WTC11 (cell line): ENCODE data around the gene GALNT16. TPM values are rescaled to one million over a fixed set of nuclear protein-coding genes. Genes with fewer than 3 reads are reported as not detected.

Experiments
- ATAC-seq: fragments of 200-7000 bp; cut with Tn5 transposase; 2 replicates; pipeline ENCODE4 v1.10.0; 2021; ENCODE audit warnings: mild to moderate bottlenecking, moderate library complexity
- CTCF ChIA-PET: fragments of 300-600 bp; sonication (Branson Sonifier 250); formaldehyde crosslinking; loops from one replicate; lab custom pipeline; 2021; ENCODE audit warnings: antibody characterized with exemption; lab: Charles Lee
- POLR2A ChIA-PET: fragments of 350-600 bp; sonication (Branson Sonifier 250); formaldehyde crosslinking; loops from one replicate; lab custom pipeline; 2021; ENCODE audit warnings: antibody characterized with exemption; lab: Charles Lee
- DNase-seq: peaks from one replicate; pipeline ENCODE4 v3.0.0; 2021; ENCODE audit warnings: low spot score
- H3K27ac Mint-ChIP-seq: 2 replicates; pipeline ENCODE4 v1.8.0; 2021; ENCODE audit warnings: mixed read lengths
- H3K27me3 Mint-ChIP-seq: 2 replicates; pipeline ENCODE4 v1.8.0; 2021; ENCODE audit warnings: low read depth, mild to moderate bottlenecking, moderate library complexity, mixed read lengths
- H3K36me3 Mint-ChIP-seq: 2 replicates; pipeline ENCODE4 v1.8.0; 2021; ENCODE audit warnings: mixed read lengths
- H3K4me1 Mint-ChIP-seq: 2 replicates; pipeline ENCODE4 v1.8.0; 2022; ENCODE audit warnings: mixed read lengths
- H3K4me3 Mint-ChIP-seq: 2 replicates; pipeline ENCODE4 v1.8.0; 2021; ENCODE audit warnings: mild to moderate bottlenecking, moderate library complexity, mixed read lengths
- H3K9me3 Mint-ChIP-seq: 2 replicates; pipeline ENCODE4 v1.8.0; 2021; ENCODE audit warnings: mixed read lengths
- ATF3 ChIP-seq: sonication (generic); formaldehyde crosslinking; conservative IDR thresholded peaks from 2 replicates; pipeline ENCODE4 v1.8.1; 2022; ENCODE audit warnings: mild to moderate bottlenecking, missing genetic modification reagents
- CREB1 ChIP-seq: sonication (generic); formaldehyde crosslinking; IDR thresholded peaks from 2 replicates; pipeline ENCODE4 v1.8.0; 2023; ENCODE audit warnings: mild to moderate bottlenecking, missing genetic modification reagents
- CREM ChIP-seq: sonication (generic); formaldehyde crosslinking; IDR thresholded peaks from 2 replicates; pipeline ENCODE4 v1.8.1; 2022; ENCODE audit warnings: mild to moderate bottlenecking, missing genetic modification reagents, moderate library complexity
- E2F1 ChIP-seq: sonication (generic); formaldehyde crosslinking; IDR thresholded peaks from 2 replicates; pipeline ENCODE4 v1.8.0; 2022; ENCODE audit warnings: mild to moderate bottlenecking, missing genetic modification reagents
- E2F4 ChIP-seq: sonication (generic); formaldehyde crosslinking; IDR thresholded peaks from 2 replicates; pipeline ENCODE4 v1.8.1; 2022; ENCODE audit warnings: low read depth, mild to moderate bottlenecking, moderate library complexity, missing genetic modification reagents, borderline replicate concordance
- ELF4 ChIP-seq: sonication (generic); formaldehyde crosslinking; IDR thresholded peaks from 2 replicates; pipeline ENCODE4 v1.8.1; 2022; ENCODE audit warnings: low read depth, mild to moderate bottlenecking, moderate library complexity, missing genetic modification reagents
- FOXK1 ChIP-seq: sonication (generic); formaldehyde crosslinking; IDR thresholded peaks from 2 replicates; pipeline ENCODE4 v1.8.0; 2022; ENCODE audit warnings: mild to moderate bottlenecking, moderate library complexity, missing genetic modification reagents
- FOXP4 ChIP-seq: sonication (generic); formaldehyde crosslinking; IDR thresholded peaks from 2 replicates; pipeline ENCODE4 v1.8.0; 2022; ENCODE audit warnings: mild to moderate bottlenecking, missing genetic modification reagents
- GABPB1 ChIP-seq: sonication (generic); formaldehyde crosslinking; IDR thresholded peaks from 2 replicates; pipeline ENCODE4 v1.8.1; 2023; ENCODE audit warnings: mild to moderate bottlenecking, missing genetic modification reagents
- KAT7 ChIP-seq: sonication (generic); formaldehyde crosslinking; IDR thresholded peaks from 2 replicates; pipeline ENCODE4 v1.8.1; 2023; ENCODE audit warnings: missing genetic modification reagents, mild to moderate bottlenecking, borderline replicate concordance
- MAX ChIP-seq: sonication (generic); formaldehyde crosslinking; IDR thresholded peaks from 2 replicates; pipeline ENCODE4 v1.8.0; 2022; ENCODE audit warnings: mild to moderate bottlenecking, missing genetic modification reagents
- NFE2L1 ChIP-seq: sonication (generic); formaldehyde crosslinking; IDR thresholded peaks from 2 replicates; pipeline ENCODE4 v1.8.1; 2023; ENCODE audit warnings: missing genetic modification reagents
- NFYB ChIP-seq: sonication (generic); formaldehyde crosslinking; conservative IDR thresholded peaks from 2 replicates; pipeline ENCODE4 v1.8.0; 2022; ENCODE audit warnings: low read depth, missing genetic modification reagents
- RELA ChIP-seq: sonication (generic); formaldehyde crosslinking; IDR thresholded peaks from 2 replicates; pipeline ENCODE4 v1.8.1; 2022; ENCODE audit warnings: missing genetic modification reagents, mild to moderate bottlenecking, borderline replicate concordance
- SMAD4 ChIP-seq: sonication (generic); formaldehyde crosslinking; IDR thresholded peaks from 2 replicates; pipeline ENCODE4 v1.8.0; 2022; ENCODE audit warnings: mild to moderate bottlenecking, missing genetic modification reagents
- SP1 ChIP-seq: sonication (generic); formaldehyde crosslinking; conservative IDR thresholded peaks from 2 replicates; pipeline ENCODE4 v1.8.1; 2022; ENCODE audit warnings: missing genetic modification reagents
- TEAD4 ChIP-seq: sonication (generic); formaldehyde crosslinking; IDR thresholded peaks from 2 replicates; pipeline ENCODE4 v1.8.0; 2022; ENCODE audit warnings: mild to moderate bottlenecking, missing genetic modification reagents
- ZNF232 ChIP-seq: sonication (generic); formaldehyde crosslinking; IDR thresholded peaks from 2 replicates; pipeline ENCODE4 v1.8.0; 2022; ENCODE audit warnings: mild to moderate bottlenecking, missing genetic modification reagents
- ZNF671 ChIP-seq: fragments of 250-450 bp; sonication (Bioruptor Pico); IDR thresholded peaks from 2 replicates; pipeline ENCODE4 v1.8.0; 2021; ENCODE audit warnings: mild to moderate bottlenecking
- total RNA-seq: library from RNA; stranded (reverse); gene quantifications from 3 replicates; pipeline ENCODE4 v1.2.3, GENCODE V29; 2021
- TF ChIP-seq, protein P1 (sequence below): fragments of 250-450 bp; sonication (Bioruptor Pico); IDR thresholded peaks from 2 replicates; pipeline ENCODE4 v1.9.0; 2021; ENCODE audit warnings: moderate library complexity, mild to moderate bottlenecking, inconsistent platforms, borderline replicate concordance

GALNT16 gene
- total RNA-seq, 1 experiment from 2014 or later, result 4.5 TPM

DNA sequence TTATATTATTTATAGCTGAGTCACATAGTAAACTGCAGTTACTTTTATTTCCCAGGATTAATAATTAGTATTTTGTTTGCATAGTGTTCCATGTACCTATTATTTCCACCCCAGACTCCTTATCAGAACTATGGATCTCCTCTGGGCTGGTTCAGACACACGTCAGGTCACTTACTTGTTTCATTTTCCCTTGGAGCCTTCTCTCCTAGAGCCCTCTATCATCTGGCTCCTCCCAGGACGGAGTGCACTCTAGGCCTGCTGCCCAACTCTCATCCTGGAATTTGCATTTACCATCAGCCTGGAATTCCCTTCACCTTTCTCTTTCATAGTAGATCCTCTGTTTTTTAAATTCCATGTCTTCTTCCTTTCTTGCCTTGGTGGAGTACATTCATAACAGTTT is 28.5 kb upstream of the GALNT16 start (continued):
- TF ChIP-seq NFYB (CRISPR knock-in tag) (no peak), KAT7 (no peak), SMAD4 (CRISPR knock-in tag) (no peak)

DNA sequence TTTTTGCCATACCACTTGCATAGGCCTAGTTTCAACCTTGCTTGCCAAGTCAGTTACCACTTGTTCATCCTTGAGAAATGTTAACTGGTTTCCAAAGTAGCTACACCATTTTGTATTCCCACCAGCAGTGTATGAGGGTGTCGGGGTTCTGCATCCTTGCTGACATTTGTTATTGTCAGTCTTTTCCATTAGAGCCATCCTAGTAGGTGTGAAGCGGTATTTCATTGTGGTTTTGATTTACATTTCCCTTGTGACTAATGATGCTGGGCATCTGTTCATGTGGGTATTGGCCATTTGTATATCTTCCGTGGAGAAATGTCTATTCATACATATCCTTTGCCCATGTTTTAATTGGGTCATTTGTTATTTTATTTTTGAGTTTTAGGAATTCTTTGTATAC is 27.6 kb upstream of the GALNT16 start:
- Mint-ChIP-seq H3K4me3 (no peak overlapping the region), H3K4me1 (no peaks in the 10 kb centered on the region), H3K9me3 (no peaks in the 10 kb centered on the region)
- CTCF ChIA-PET, result interaction anchor here (1.1 to 1.6 kb wide), 2 partner anchors 81 to 103 kb away, joined by 3 to 4 read pairs; no protein-coding TSS in a partner anchor
- ATAC-seq, result no peak
- TF ChIP-seq E2F4 (no peak), ATF3 (CRISPR knock-in tag) (no peak), E2F1 (CRISPR knock-in tag) (no peak), FOXK1 (CRISPR knock-in tag) (no peak), CREB1 (no peak), NFE2L1 (CRISPR knock-in tag) (no peak), ZNF671 (CRISPR knock-in tag) (no peak), GABPB1 (CRISPR knock-in tag) (no peak)
- TF ChIP-seq, protein P1, sequence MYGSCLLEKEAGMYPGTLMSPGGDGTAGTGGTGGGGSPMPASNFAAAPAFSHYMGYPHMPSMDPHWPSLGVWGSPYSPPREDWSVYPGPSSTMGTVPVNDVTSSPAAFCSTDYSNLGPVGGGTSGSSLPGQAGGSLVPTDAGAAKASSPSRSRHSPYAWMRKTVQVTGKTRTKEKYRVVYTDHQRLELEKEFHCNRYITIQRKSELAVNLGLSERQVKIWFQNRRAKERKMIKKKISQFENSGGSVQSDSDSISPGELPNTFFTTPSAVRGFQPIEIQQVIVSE (CRISPR knock-in tag), result no peak
- TF ChIP-seq, all 79 proteins: peak for 0
- POLR2A ChIA-PET, result no interaction called here
- peaks cover 41% of the 10 kb centered on the region for H3K36me3 Mint-ChIP-seq
- no peak for DNase-seq
- no peaks in the 10 kb centered on the region for H3K27me3 Mint-ChIP-seq
- H3K27ac Mint-ChIP-seq, result no peak overlapping the region

DNA sequence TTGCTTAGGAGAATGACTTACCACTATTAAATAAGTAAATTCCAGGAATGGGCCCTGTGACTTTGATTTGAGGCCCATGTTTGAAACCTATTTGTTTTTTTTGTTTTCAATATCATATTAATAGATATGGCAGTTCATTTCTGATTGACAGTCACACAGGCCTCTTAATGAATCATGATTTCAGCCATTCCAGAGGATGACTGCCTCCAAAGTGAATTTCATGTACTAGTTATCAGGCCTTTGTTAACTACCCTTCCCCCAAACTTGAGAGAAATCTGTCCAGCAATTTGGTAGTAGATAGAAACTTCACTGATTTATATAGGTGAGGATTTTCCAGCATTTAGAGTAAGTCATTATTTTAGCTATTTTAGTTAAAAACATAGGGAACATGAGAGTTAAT is 25.9 kb upstream of the GALNT16 start:
- Mint-ChIP-seq H3K4me3 (no peak overlapping the region), H3K4me1 (peaks cover 5% of the 10 kb centered on the region), H3K36me3 (peaks cover 47% of the 10 kb centered on the region), H3K9me3 (no peaks in the 10 kb centered on the region), H3K27me3 (no peaks in the 10 kb centered on the region), H3K27ac (no peak overlapping the region)
- no peak for DNase-seq
- POLR2A ChIA-PET, result no interaction called here
- TF ChIP-seq FOXP4 (CRISPR knock-in tag) (no peak), SP1 (no peak), ZNF671 (CRISPR knock-in tag) (no peak), CREM (CRISPR knock-in tag) (no peak), CREB1 (no peak), MAX (no peak), ZNF232 (CRISPR knock-in tag) (no peak), NFYB (CRISPR knock-in tag) (no peak), ELF4 (CRISPR knock-in tag) (no peak), TEAD4 (CRISPR knock-in tag) (no peak), RELA (CRISPR knock-in tag) (no peak)
- CTCF ChIA-PET, result no interaction called here
- ATAC-seq, result no peak
